AG10803 (cell line): Measurements from ENCODE around the gene FBXW4.

ENCODE experiments used
- DNase-seq: peaks from one replicate; pipeline ENCODE4 v3.0.0; 2010; ENCODE audit warnings: low read depth
- H3K4me3 ChIP-seq: 2 replicates; pipeline ENCODE4 v1.5.1; 2011; ENCODE audit warnings: mild to moderate bottlenecking, low read length, control low read depth
- TF ChIP-seq, protein P1 (sequence below): conservative IDR thresholded peaks from 2 replicates; pipeline ENCODE4 v1.5.1; 2011; ENCODE audit warnings: mild to moderate bottlenecking, low read length, control low read depth, inconsistent platforms

The FBXW4 gene

DNA sequence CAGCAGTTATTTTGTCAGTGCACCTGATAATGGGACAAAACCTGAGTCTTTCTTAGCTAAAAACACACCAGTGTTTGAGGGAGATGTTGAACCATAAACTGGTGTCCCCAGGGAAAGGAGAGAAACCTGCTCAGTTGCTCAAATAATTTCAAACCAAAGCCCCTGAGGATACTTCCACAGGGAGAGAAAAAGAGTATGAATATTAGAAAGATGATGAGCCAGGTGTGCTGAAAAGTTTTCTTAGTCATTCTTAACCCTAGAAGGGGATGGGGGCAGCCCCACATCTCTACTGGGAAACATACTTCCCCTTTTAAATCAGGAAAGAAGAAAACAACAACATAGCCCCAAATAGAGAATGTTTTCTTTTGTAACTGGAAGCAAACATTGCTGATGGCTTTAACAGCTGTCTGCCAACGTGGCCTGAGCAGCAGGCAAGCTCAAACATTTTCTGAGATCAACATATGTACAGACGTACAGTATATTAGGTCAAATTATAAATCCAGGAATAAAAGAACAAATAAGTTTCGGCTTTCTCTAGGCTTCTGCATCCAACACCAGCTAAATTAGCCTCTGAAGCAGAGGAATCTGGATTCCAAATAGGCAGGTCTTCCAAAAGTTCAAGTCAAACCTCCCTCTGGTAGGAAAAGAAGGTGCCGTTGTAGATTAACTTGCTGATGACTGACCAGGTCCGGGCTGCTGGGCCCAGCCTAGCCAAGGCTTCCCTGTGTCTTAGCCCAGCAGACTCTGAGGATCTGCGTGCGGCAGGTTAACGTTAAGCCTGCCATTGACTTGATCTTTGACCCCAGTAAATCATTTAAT lies 30.5 kb upstream of the FBXW4 start:
- H3K4me3 ChIP-seq: no peak overlapping the region
- no peak for DNase-seq
- TF ChIP-seq, protein P1, sequence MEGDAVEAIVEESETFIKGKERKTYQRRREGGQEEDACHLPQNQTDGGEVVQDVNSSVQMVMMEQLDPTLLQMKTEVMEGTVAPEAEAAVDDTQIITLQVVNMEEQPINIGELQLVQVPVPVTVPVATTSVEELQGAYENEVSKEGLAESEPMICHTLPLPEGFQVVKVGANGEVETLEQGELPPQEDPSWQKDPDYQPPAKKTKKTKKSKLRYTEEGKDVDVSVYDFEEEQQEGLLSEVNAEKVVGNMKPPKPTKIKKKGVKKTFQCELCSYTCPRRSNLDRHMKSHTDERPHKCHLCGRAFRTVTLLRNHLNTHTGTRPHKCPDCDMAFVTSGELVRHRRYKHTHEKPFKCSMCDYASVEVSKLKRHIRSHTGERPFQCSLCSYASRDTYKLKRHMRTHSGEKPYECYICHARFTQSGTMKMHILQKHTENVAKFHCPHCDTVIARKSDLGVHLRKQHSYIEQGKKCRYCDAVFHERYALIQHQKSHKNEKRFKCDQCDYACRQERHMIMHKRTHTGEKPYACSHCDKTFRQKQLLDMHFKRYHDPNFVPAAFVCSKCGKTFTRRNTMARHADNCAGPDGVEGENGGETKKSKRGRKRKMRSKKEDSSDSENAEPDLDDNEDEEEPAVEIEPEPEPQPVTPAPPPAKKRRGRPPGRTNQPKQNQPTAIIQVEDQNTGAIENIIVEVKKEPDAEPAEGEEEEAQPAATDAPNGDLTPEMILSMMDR: no peak

GRCh38 chr10:101724446-101724845 lies 29.5 kb upstream of the FBXW4 start:
- TF ChIP-seq, protein P1: no peak
- DNase-seq: no peak
- no peak overlapping the region for H3K4me3 ChIP-seq

DNA sequence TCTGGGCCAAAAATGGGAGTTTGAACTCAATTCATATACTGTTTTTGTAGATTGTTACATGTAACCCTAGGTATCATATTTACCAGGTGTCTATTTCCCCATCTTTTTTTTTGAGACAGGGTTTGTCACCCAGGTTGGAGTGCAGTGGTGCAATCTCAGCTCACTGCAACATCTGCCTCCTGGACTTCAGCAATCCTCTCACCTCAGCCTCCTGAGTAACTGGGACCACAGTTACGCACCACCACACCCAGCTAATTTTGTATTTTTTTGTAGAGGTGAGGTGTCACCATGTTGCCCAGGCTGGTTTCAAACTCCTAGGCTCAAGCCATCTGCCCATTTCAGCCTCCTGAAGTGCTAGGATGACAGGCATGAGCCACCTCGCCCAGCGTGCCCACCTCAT lies 28.2 kb upstream of the FBXW4 start:
- H3K4me3 ChIP-seq: no peak overlapping the region
- DNase-seq: no peak
- TF ChIP-seq, protein P1: no peak

DNA sequence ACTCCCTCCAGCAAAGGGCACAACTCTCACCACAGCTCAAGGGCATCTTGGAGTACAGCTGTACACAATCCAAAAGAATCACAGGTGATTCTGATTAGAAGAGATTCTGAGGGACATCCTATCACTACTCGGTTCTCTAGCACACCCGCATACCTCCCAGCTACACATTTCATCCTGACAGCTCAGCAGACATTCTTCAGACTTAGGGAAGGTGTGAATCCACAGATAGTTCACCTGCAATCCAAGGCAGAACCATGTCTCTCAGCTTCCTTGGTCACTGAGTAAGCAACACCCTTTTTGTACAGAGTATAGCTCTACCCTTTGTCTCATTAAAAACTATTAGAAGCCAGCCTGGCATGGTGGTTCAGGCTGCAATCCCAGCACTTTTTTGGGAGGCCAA lies 26.8 kb upstream of the FBXW4 start:
- TF ChIP-seq, protein P1: no peak
- no peak overlapping the region for H3K4me3 ChIP-seq
- DNase-seq: no peak

- no peak for DNase-seq
- TF ChIP-seq, protein P1: no peak
- H3K4me3 ChIP-seq: no peak overlapping the region
Observed at GRCh38 chr10:101720606-101721230, 25.7 kb upstream of the FBXW4 start.

GRCh38 chr10:101718690-101719275 lies 23.8 kb upstream of the FBXW4 start:
- H3K4me3 ChIP-seq: no peak overlapping the region
- TF ChIP-seq, protein P1: no peak
- no peak for DNase-seq
